Daoy (cell line): ENCODE data around the gene ADH1B. TPM values are rescaled to one million over a fixed set of nuclear protein-coding genes. Genes with fewer than 3 reads are reported as not detected.
"Not testable (repeated sequence)": the region's sequence is repeated elsewhere in the genome, so short reads cannot be mapped to it uniquely, and the experiment has no call there.

Source experiments
- DNase-seq: peaks from one replicate; pipeline ENCODE4 v3.0.0-alpha.2; 2015; ENCODE audit warnings: low read depth
- total RNA-seq: library from RNA; depleted of rRNA; stranded (reverse); fragments of >200 nt; shearing (Covaris generic); gene quantifications from 2 replicates; pipeline ENCODE4 v1.2.3, GENCODE V29; 2014; rRNA removed

Gene ADH1B
- total RNA-seq, result not detected in 2 replicates

DNA sequence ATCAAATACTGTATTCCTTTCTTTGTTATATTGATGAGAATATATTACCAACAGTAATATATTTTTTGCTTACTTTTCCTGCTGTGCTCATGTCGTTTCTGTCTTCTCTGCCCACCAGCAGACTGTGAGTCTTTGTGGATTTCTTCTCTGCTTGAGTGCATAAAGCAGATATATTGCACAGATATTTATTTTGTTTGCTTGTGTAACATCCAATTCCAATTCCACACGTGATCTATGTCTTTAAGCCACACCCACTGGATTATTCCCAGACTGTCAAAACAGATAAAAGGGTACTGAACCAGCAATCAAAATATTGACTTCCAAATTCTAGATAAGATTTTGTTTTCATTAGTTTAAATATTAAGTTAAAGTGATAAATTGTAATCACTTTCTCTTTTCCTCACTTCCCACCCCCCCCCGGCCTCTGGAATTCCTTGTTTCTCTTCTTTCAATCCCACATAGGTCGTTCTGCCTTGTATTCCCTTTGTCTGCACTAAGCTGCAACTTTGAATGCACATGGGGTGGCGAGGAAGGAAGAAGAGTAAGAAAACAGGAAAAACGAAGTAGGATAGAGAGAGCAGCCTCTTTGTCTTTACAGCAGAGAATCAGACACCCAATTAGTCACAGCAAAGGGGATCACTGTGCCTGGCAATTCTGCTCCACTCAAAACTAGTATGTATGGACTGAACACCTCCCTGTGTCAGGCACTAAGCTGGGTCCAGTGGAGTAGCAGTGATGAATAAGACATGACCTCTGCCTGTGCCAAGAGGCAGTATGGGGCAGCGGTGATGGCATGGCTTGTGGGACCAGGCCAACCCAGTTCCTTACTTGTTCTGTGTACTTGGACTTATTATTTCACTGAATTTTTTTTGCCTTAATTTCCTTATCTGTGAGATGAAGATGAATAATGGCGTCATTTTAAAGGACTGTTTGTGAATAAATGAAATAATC is at the start of gene ADH1B:
Gene ADH1B, minus strand, starts transcription at position 161 of the 951 bp plus-strand sequence. Its CDS starts 70 bp downstream, at position 91.
- DNase-seq, result no peak

DNA sequence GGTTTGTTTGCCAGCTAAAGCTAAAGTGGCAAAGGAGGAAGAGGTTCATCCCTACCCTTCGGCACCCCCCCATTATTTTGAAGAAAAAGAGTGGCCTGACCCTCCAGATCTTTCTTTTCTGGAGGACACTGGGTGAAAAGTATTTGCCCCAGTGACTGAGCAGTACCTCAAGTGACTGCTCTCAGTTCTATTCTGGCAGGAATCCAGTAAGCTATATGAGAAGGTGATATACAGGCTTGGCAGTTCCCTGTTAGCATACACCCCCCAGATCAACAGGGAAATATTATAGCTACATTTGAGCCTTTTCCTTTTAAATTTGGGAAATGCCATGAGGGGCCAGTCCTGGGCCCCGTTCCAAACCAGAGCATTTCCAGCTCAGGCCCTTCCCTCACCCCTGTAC is 46.6 kb upstream of the ADH1B start:
- not testable (repeated sequence) for DNase-seq

DNA sequence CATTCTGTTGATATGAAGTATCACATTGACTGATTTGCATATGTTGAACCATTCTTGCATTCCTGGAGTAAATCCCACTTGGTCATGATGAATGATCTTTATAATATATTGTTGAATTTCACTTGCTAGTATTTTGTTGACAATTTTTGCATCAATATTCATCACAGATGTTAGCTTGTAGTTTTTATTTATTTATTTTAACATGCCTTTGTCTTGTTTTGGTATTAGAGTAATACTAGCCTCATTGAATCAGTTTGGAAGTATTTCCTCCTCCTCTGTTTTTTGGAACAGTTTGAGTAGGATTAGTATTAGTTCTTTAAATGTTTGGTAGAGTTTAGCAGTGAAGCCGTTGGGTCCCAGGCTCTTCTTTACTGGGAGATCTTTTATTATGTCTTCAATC is 45.3 kb upstream of the ADH1B start:
- DNase-seq, result no peak

DNA sequence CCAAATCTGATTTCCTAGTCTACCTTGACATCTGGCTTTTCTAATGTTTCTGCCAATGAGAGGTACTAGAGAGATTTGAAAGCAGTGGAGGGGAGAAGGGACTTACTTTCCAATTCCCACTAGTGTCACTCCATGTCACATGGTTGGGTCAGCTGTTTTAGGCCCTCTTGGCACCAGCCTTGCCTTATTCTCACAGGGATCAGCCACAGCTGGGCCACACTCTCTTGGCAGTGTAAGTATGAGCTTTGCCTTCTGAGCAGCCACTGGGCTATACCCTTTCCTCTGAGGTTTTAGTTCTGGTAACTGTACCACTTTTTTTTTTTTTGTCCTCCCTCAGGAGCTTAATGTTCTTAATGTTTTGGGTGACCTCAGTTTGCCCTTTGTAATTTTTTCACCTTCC is 41.6 kb upstream of the ADH1B start:
- no peak for DNase-seq

DNA sequence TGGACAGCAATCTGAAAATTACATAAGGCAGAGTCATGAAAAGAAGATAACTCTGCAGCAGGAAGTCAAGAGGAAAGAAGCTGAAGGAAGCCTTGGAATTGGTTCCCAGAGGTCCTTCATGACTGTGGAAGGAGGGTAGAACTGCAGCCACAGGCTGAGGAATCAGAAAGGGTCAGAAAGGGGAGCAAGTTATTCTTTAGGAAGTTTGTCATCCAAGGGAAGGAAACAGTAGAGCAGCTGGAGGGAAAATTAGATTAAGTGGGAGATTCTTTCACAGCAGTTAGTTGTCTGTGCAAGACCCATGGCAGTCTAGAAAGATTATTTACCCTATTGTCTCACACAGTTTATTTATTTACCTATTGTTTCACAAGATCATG is 40.7 kb upstream of the ADH1B start:
- no peak for DNase-seq

DNA sequence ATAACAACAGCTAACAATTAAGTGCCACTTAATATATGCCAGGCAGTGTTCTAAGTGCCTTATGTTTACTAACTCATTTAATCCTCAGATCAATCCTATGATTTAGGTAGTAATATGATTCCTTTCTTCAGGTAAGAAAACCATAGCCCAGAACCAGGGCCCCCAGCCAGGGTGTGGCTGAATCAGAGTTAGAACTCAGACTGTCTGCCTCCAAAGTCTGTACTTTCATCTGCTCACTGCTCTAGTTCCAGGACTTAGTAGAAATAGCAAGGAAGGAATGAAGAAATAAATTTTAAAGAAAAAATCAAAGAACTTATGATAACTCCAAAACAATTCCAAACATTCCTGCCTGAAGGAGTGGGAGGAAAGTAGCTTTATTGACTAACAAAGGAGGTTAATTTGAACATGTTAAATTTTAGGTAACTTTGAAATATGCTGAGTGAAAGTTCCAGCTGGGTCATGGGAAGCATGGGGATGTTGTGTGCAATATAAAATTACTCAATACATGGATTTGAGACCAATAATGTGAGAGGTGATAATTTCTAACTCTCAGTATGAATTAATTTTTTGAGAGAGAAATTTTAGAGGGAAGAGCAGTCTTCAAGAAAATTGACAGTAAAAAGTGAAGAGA is 40.2 kb upstream of the ADH1B start:
- DNase-seq, result no peak

DNA sequence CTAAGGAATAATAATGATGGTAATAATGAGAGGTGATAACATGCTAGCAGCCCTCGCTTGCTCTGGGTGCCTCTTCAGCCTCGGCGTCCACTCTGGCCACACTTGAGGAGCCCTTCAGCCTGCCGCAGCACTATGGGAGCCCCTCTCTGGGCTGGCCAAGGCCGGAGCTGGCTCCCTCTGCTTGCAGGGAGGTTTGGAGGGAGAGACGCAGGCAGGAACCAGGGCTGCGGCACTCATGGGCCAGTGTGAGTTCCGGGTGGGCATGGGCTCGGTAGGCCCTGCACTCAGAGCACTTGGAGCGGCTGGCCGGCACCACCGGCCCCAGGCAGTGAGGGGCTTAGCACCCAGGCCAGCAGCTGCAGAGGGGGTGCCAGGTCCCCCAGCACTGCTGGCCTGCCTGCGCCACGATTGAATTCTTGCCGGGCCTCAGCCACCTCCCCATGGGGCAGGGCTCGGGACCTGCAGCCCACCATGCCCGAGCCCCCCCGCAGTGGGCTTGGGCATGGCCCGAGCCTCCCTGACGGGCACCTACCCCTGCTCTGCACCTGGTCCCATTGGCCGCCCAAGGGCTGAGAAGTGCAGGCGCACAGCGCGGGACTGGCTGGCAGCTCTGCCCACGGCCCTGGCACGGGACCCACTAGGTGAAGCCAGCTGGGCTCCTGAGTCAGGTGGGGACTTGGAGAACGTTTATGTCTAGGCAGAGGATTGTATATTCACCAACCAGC is 38.4 kb upstream of the ADH1B start:
- DNase-seq, result no peak

DNA sequence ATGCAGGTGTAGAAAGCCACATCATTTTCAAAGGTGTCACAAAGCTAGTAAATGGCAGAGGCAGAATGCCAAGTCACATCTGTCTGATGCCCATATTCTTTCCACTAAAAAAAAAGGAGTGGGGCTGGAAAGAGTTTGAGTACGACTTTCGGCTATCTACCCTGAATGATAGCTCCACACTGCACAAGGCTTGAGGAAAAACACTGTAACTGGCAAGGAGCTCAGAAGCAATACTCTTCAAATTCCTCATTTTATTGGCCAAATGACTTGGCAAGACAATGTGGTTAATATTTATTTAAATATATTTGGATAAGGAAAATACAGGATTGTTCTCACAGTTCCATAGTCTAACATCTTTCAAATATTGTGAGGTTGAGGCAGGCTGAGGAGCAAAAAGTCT is 36.7 kb upstream of the ADH1B start:
- no peak for DNase-seq

DNA sequence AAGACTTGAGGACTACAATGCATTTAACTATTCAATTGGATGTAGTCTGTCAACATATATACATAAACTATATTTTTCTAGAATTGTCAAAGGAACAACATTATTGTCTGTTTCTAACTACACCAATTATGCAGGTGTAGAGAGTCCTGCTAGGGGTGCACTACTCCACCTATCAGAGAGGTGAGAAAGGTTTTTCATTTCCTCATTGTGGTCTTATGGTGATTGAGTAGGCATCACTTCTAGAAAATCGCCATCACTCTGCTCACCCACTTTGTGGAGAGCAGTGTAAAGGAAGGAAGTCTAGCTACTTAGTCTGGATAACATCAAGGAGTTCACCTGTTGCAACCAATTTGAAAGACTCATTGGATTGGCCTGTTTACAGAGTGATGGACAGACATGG is 35.8 kb upstream of the ADH1B start:
- DNase-seq, result no peak

DNA sequence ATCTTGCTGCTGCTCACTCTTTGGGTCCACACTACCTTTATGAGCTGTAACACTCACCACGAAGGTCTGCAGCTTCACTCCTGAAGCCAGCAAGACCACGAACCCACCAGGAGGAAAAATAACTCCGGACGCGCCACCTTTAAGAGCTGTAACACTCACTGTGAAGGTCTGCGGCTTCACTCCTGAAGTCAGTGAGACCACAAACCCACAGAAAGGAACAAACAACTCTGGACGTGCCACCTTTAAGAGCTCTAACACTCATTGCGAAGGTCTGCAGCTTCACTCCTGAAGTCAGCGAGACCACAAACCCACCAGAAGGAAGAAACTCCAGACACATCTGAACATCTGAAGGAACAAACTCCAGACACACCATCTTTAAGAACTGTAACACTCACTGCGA is 34.9 kb upstream of the ADH1B start:
- DNase-seq, result not testable (repeated sequence)

DNA sequence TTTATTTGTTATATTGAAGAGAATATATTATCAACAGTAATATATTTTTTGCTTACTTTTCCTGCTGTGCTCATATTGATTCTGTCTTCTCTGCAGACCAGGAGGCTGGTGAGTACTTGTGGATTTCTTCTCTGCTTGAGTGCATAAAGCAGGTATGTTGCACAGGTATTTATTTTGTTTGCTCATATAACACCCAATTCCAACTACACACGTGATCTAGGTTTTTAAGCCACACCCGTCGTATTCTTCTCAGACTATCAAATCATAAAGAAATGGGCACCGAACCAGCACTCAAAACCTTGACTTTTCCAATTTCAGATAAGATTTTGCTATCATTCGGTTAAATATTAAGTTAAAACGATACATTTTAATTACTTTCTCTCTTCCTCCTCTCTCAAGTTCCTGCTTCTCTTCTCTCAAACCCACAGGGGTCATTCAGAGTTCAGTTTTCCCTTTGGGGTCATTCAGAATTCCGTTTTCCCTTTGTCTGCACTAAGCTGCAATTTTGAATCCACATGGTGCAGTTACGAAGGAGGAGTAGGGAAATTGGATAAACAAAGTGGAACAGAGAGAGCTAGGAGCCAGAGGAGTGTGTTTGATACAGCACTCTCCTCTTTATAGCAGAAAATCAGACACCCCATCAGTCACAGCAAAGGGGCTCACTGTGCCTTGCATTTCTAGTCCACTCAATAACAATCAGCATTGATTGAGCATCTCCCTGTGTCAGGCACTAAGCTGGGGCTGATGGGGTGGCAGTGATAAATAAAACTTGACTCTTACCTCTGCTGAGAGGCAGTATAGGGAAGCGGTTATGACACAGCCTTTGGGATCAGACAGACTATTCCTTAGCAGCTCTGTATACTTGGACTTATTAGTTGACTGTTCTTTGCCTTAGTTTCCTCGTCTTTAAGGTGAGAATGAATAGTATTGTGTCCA is 31.7 kb upstream of the ADH1B start, which contains the start of gene ADH1C:
Gene ADH1C, minus strand, starts transcription at position 145 of the 936 bp plus-strand sequence. Its CDS starts 71 bp downstream, at position 74.
- no peak for DNase-seq

DNA sequence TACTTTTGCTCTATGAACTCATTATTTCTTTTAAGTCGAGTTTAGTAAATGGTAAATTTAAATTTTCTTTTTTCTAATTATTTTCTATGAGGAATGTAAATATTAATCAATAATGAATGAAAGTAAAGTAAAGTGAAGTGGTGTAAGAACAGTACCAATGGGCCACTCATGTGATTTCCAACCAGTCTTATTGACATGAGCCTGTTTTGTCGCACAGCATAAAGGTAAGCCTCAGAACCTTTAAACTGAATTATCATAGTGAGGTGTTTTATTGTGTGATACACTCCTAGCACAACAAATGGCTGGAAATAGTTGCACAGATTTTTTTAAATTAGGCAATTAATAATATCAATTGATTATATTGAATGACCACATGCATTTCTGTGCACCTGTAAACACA is 30.3 kb upstream of the ADH1B start:
- no peak for DNase-seq

DNA sequence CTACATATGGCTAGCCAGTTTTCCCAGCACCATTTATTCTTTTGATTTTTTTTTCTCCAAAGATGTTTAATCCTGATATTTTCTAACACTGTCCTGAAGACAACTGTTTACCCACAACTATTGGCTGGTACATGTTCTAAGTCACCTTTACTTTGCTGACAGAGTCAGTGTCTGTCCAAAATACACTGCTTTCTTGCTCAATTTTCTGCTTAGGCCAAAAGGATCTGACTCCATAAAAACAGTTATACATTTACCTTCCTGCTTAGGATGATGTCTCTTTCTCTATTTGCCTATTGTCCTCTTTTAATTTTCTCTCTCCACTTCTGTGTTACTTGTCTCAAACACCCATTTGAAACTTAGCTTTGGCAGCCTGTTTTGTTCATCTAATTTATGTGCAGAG is 28.1 kb upstream of the ADH1B start:
- DNase-seq, result no peak

DNA sequence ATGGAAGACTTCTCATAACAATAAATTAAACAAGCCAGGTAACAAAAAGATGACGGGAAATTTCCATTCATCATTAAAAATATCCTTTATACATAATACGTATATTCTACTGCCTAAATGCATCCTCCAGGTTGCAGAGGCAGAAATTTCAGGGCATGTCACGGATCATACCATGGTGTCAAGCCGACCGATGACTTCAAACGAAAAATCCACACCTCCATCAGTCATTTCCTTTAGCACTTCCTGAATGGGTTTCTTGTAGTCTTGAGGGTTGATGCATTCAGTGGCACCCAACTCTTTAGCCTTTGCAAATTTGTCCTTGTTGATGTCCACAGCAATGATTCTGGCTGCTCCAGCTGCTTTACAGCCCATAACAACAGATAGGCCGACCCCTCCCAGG is 21.4 kb upstream of the ADH1B start:
- not testable (repeated sequence) for DNase-seq

DNA sequence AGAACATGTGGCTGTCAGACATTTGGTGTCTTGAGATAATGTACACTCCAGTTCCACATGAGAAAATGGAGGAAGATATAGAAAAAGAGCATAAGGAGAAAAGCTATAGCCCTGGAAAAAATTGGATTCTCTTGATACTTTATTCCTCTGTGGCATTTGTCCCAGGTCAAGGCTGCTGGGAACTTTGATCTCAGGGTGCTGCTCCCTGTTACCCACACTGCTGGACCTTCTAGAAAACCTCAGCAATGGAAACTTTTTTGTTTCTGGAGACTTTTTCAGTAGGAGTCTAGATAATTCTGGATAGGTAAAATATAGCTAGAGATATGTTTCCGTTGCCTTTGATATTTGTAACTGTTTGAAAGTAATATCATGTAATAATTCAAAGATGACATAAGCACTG is 20.2 kb upstream of the ADH1B start:
- no peak for DNase-seq

DNA sequence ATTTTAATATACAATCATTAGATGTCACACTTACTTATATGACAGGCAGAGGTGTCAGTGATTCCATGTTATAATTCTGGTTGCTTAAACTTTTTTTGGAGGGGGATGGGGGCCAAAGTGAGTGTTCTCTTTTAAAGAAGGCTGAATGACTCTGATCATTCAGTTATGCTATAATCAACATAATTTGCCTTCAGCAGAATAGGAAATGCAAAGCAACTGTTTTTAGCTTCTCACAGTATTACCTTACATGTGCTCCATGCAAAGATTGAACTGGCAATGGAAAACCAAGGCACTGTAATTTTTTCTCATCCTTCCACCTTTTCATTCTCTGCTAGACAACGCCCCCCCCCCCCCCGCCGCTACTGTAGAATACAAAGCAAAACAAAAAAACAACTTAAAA is 18.0 kb upstream of the ADH1B start:
- no peak for DNase-seq

DNA sequence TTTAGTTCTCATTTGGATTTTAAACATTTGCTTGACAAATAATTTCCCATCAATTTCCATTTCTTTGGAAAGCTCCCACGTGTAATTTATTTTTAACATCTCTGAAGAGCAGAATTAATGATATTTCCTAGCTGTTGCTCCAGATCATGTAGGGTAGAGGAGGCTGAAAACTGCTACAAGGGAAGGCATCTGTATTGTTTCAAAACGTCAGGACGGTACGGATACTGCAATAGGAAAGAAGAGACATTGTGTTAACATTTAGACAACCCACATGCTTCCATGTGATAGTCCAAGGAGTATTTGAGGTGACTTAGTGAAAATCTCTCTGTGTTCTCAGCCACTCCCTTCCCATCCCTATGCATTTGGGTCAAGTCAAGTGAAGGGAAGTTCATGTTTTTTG is 15.4 kb upstream of the ADH1B start:
- DNase-seq, result no peak

DNA sequence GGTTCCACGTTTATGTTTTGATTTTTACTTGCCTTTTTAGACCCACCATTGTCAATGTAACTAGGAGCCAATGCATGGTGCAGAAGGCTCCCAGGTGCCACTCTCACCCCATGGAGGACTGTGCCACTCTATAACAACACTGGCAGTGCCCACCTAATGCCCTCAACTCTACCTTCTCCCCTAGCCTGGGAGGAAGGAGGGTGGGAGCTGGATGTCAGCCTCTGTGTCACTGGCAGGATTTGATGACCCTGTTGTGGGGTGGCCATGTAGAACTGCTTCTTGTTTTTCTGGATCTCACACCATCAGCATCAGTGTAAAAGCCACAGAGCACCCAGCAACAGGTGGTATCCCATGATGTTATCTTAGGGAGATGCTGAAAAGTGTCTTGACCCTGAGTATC is 13.7 kb upstream of the ADH1B start:
- no peak for DNase-seq

DNA sequence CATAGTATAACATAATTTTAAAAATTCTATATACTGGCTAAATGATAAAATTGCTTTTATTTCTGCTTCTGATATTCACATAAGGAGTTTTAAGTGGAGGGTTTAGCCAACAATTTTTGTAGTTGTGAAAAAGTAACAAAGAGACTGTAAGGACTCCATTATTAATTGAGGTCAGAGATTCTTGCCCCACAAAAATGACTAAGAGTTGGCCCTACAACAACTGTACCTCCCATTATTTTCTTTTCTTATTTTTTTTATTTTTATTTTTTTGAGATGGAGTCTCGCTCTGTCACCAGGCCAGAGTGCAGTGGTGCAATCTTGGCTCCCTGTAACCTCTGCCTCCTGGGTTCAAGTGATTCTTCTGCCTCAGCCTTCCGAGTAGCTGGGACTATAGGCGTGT is 9.4 kb upstream of the ADH1B start:
- no peak for DNase-seq

DNA sequence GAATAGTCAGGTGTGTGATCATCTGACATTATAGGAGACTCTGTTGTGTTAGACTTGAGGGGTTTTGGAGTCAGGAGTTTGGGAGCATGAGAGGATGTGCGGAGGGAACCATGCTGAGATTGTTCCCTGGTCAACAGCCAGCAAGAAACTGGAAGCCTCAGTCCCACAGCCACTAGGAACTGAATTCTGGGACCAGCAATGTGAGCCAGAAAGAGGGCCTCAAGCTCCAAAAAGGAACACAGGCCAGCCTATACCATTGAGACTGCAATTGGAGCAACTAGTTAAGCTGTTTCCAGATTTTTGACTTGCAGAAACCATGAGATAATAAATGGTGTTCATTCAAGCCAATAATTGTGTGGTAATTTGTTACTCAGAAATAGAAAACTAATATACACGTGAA is 8.7 kb upstream of the ADH1B start:
- DNase-seq, result no peak

DNA sequence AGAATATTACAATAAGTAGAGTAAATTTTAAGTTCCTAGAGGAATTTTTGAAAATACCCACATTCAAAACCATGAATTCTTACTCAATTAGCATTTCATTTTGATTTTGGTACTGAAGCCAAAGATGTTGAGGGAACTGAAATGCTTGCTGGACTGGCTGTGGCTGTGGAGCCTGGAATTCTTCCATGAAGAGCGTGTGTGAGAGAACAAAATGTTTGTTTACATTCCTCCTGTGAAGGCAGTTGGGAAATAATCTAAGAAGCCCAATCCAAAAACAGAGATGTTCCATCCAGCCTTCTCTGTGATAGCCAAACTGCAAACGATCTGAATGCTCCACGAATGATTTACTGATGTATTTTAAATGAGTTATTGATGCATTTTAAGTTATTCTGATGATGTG is 3.8 kb upstream of the ADH1B start:
- no peak for DNase-seq
